ENCODE measurements around the gene SHISA4.

Gene SHISA4

DNA sequence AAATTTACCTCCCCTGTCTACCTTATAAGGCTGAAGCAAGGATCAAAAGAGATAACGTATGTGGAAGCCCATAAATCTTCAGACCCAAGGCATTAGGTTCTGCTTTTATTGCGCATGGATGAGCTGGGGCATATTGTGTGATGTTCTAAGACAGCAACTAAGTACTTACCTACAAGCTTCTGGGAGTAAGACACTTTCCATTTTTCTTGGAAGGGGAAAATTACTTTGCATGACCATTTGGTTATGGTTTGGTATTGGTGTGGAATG is 36.5 kb downstream of the SHISA4 start:
- Histone ChIP-seq H3K27me3 (no peaks in the 10 kb centered on the region), H3K4me3 (ENCODE audit: low read depth, low read length) (no peak overlapping the region), H3K9me3 (no peaks in the 10 kb centered on the region), H3K4me1 (no peaks in the 10 kb centered on the region), H3K36me3 (no peaks in the 10 kb centered on the region)
- no peak for DNase-seq
- TF ChIP-seq, protein P1, sequence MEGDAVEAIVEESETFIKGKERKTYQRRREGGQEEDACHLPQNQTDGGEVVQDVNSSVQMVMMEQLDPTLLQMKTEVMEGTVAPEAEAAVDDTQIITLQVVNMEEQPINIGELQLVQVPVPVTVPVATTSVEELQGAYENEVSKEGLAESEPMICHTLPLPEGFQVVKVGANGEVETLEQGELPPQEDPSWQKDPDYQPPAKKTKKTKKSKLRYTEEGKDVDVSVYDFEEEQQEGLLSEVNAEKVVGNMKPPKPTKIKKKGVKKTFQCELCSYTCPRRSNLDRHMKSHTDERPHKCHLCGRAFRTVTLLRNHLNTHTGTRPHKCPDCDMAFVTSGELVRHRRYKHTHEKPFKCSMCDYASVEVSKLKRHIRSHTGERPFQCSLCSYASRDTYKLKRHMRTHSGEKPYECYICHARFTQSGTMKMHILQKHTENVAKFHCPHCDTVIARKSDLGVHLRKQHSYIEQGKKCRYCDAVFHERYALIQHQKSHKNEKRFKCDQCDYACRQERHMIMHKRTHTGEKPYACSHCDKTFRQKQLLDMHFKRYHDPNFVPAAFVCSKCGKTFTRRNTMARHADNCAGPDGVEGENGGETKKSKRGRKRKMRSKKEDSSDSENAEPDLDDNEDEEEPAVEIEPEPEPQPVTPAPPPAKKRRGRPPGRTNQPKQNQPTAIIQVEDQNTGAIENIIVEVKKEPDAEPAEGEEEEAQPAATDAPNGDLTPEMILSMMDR (IDR thresholded peaks at IDR 0.05; ENCODE audit: low read depth, low read length): no peak

DNA sequence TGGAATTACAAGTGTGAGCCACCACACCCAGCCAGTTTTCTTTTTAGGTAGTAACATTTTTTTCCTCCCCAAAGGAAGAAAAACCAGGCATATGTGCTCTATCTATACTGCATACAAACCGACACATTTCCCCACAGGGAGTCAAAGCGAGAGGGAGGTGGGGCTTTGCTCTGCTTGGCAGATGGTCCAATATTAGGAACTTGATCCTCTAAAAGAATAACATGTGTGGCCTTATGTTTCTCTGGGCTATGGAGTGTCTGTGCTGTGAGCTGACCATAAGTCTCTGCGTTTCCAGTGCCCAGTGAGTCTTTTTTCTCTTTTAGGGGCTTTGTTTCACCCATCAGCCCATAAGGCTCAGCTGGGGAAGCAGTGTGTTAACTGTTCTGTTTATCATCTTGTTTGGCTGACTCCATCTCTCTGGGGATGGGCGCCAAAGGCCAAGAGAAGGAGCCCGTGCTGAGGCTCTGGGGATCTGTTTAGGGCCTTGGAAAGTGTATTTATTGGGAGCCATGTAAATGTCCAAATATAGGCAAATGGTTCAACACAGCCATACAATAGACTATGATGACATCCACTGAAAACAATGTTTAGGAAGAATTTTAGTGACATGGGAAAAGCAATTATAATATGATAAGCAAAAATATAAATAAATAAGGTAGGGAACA is 37.4 kb downstream of the SHISA4 start:
- no peaks in the 10 kb centered on the region for H3K36me3 ChIP-seq

DNA sequence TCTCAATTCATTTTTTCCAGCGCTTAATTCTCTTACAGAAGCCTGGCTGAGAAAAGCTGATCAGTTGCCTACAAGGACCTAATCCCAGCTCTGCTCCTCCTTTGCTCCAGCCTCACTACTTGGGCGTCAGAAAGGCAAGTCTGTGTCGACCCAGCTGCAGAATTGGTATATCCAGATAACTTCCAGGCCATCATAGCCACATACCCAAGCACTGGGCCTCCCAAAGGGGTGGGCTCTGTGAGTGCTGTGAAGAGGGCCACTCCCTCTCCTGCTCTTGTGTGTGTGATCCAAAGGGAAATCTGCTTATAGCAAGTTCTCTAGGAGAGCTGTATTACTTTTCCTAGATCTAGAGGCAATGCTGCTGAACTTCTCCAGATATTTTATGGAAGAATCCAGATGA is 39.6 kb downstream of the SHISA4 start:
- DNase-seq: no peak
- H3K27me3 ChIP-seq: no peaks in the 10 kb centered on the region
- no peaks in the 10 kb centered on the region for H3K36me3 ChIP-seq
- TF ChIP-seq, protein P1 (IDR thresholded peaks at IDR 0.05; ENCODE audit: low read depth, low read length): no peak
- H3K4me1 ChIP-seq: no peaks in the 10 kb centered on the region
- no peak overlapping the region for H3K4me3 ChIP-seq (ENCODE audit: low read depth, low read length)
- H3K9me3 ChIP-seq: no peaks in the 10 kb centered on the region

More for the DNA sequence above, 37.4 kb downstream of the SHISA4 start:
- no peak for DNase-seq
- Histone ChIP-seq H3K9me3 (no peaks in the 10 kb centered on the region), H3K4me1 (no peaks in the 10 kb centered on the region), H3K4me3 (ENCODE audit: low read depth, low read length) (no peak overlapping the region), H3K27me3 (no peaks in the 10 kb centered on the region)
- TF ChIP-seq, protein P1 (IDR thresholded peaks at IDR 0.05; ENCODE audit: low read depth, low read length): no peak

GRCh38 chr1:201930137-201930536 is 41.4 kb downstream of the SHISA4 start:
- Histone ChIP-seq H3K4me3 (ENCODE audit: low read depth, low read length) (no peak overlapping the region), H3K27me3 (no peaks in the 10 kb centered on the region), H3K4me1 (no peaks in the 10 kb centered on the region), H3K36me3 (no peaks in the 10 kb centered on the region), H3K9me3 (no peaks in the 10 kb centered on the region)
- no peak for DNase-seq
- TF ChIP-seq, protein P1 (IDR thresholded peaks at IDR 0.05; ENCODE audit: low read depth, low read length): no peak

DNA sequence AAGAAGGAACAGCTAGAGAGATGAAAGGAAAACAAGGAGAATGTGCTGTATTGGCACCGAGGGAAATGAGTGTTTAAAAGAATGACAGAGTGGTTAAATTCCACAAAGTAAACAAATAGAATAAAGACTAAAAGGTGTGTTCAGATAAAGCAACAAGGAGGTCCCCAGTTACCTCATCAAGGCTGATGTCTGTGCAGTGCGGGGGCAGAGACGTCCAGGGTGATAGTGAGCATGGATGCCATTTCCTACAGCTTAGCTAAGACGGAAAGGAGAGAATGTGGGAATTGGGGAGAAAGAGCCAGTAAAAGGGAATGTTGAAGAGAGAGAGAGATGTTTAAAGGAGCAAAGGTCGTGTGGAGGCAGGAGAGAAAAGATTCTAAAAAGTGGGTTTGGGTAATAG is 42.1 kb downstream of the SHISA4 start:
- DNase-seq: no peak
- TF ChIP-seq, protein P1 (IDR thresholded peaks at IDR 0.05; ENCODE audit: low read depth, low read length): no peak
- Histone ChIP-seq H3K36me3 (no peaks in the 10 kb centered on the region), H3K4me3 (ENCODE audit: low read depth, low read length) (no peak overlapping the region), H3K4me1 (no peaks in the 10 kb centered on the region), H3K27me3 (no peaks in the 10 kb centered on the region), H3K9me3 (no peaks in the 10 kb centered on the region)

DNA sequence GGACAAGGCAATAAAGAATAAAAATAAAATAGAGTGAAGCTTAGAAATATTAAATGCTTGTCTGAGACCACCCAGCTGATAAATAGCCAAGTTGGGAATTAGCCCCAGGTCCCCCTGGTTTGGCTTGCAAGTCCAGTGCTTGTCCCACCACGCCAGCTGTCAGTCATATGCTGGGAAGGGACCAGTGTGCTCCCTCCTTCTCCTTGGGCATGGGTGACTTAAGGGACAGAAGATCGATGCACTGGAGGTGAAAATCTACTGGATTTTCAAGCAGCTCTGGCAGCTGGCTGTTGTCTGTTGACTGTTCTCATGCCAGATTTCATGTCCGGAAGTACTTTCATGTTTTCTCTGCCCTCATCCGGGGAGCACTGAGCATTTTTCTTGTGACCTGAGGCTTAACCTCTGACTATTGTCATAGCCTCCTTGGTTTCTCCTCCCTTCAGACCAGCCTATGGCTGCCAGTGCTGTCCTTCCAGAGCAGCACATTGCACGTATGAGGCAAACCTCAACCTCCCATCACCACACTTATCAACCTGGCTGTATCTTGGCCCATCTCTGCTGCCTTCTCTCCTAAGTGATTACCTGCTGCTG is 45.2 kb downstream of the SHISA4 start:
- TF ChIP-seq, protein P1 (IDR thresholded peaks at IDR 0.05; ENCODE audit: low read depth, low read length): no peak
- no peak for DNase-seq
- Histone ChIP-seq H3K27me3 (no peaks in the 10 kb centered on the region), H3K9me3 (no peaks in the 10 kb centered on the region), H3K36me3 (no peaks in the 10 kb centered on the region), H3K4me3 (ENCODE audit: low read depth, low read length) (no peak overlapping the region), H3K4me1 (no peaks in the 10 kb centered on the region)

Data from BE2C (cell line).